CD4-positive, alpha-beta T cell treated with Interferon gamma for 1 hour (primary cell): Measurements from ENCODE around the gene AUH.
"Not testable (repeated sequence)": the region's sequence is repeated elsewhere in the genome, so short reads cannot be mapped to it uniquely, and the experiment has no call there.

Experiments
- DNase-seq: peaks from one replicate; pipeline ENCODE4 v3.0.0-alpha.2; 2020

The AUH gene

DNA sequence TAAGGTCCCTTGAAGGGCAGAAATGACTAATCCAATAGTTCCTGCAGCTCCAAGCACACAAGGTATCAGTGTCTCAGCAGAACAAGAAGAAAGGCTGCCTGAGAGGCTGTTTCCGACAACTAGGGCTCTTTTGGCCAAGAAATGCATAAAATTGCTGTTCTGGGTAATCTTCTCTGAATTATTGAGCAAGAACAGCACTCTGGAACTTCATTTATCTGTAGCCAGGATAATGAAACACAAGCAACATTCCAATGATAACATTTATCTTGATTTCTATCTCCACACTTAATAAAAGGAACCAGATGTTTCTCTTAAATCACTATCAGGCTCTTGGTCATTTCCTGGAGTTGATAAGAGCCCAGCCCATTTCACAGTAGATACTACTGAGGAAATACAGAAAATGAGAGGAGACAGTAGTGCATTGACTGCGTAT, 17.0 kb upstream of the AUH start:
- no peak for DNase-seq

DNA sequence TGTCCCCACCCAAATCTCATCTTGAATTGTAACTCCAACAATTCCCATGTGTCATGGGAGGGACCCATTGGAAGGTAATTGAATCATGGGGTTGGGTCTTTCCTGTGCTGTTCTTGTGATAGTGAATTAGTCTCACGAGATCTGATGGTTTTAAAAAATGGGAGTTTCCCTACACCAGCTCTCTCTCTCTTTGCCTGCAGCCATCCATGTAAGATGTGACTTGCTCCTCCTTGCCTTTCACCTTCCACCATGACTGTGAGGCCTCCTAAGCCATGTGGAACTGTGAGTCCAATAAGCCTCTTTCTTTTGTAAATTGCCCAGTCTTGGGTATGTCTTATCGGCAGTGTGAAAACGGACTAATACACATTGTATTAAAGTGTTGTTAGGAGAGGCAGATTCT, 16.3 kb upstream of the AUH start:
- not testable (repeated sequence) for DNase-seq

DNA sequence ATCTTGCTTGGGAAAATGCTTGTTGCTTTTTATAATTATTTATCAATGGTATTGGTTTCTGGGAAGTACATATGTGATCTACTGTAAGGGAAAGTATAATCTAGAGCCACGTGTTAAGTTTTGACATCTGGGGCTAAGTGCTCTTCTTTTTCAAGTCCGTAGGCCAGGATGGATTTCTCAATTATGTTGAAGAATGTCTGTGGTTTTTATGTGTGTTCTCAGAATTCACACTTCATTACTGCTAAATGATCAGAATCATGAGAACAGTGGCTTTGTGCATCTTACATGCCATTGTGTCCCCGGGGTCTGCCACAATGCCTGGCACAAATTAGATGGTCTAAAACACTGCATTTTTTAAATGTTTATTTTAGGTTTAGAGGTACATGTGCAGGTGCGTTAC, 14.5 kb upstream of the AUH start:
- DNase-seq, result no peak

DNA sequence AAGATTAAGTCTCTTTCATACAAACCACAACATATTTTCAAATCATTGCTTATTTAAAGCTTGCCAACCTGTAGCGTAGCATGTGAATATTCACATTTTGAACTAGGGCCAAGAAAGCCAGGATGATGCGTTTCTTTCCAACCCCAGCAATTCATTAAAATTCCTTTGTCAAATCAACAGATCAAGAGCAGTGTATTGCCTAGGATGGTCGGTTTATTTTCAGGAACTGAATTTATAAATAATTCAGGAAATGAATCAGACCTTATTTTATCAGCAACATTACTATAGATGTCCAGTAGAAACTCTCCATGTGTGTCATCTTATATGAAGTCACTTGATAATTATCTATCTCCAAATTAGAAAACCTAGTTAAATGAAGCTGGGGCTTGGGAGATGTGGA, 13.2 kb upstream of the AUH start:
- no peak for DNase-seq

DNA sequence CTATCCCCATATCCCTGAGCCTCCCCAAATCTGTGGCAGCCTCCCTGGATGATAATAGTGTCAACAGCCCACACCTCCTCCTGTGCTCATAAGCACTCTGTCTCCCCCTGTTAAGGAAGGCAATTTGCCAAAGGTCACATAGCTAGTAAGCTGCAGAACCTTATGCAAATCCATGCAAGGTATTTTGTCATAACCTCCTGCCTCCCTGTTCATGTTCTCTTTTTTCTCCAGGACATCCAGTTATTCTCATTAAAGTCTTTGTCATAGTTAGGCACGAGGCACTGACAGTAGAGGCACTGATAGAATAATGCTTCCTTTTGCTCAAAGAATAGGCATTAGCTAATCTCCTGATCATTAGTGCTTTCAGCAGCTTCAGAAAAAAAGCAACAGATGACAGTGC, 10.2 kb upstream of the AUH start:
- DNase-seq, result no peak

DNA sequence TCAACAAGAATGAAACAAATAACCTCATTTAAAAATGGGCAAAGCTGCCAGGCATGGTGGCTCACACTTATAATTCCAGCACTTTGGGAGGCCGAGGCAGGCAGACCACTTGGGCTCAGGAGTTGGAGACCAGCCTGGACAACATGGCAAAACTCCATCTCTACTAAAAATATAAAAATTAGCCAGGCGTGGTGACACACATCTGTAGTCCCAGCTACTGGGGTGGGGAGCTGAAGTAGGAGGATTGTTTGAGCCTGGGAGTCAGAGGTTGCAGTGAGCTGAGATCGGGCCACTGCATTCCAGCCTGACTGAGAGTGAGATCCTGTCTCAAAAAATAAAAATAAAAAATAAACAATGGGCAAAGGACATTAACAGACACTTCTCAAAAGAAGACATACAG, 8.3 kb upstream of the AUH start:
- not testable (repeated sequence) for DNase-seq

DNA sequence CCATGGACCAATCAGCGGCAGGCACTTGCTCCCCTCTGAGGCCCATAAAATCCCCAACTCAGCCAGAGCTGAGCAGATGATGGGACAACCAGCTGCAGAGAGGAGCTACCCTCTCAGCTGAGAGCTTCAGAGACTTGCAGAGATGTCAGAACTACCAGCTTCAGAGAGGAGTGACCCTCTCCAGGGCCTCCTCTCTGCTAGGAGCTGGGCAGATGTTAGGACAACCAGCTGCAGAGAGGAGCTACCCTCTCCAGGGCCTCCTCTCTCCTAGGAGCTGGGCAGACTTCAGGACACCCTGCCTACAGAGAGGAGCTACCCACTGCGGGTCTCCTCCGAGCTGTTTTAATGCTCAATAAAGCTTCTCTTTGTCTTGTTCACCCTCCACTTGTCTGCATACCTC, 3.0 kb upstream of the AUH start:
- no peak for DNase-seq

DNA sequence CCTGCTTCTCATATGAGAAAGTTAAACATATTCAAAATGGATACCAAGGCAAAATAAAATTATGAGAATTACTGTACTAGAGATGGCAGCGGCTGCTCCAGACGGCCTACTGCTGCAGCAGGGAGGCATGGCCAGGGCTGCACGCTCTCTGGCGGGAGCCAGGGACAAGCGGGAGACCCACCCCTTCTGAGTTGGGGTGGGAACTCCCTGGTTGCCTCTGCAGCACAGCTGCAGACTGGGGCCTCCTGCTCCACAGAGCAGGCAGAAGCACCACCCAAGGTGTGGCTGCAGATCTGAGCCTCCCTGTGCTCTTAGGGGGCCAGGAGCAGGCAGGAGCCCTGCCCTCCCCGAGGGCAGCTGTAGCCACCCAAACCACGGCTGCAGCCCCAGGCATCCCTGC, 2.3 kb upstream of the AUH start:
- DNase-seq, result no peak

DNA sequence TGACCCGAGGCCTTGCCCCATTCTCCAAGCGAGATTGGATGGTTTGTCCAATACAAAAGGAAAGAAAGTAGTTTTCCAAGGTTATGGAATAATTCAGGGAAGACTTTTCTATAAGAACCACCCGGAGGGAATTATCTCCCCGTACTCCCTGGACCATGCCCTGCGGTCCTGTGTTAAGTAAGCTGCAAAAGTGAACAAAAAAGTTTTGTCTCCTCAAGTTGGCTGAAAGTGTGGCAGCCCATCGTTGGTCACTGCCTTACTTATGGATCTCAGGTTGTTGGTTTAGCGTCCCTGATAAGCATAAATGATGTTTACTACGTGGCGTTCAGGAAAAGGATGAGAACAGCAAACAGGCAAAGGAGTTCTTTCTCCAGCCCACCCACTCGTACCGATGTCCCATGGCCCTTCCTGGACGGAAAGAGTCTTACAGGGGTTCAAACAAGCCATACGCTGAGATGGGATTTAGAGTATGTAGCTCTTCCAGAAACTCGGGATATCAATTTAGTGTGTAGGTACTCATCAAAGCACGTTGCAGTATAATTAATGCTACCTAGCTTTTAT, 413 bp upstream of the AUH start:
- no peak for DNase-seq

DNA sequence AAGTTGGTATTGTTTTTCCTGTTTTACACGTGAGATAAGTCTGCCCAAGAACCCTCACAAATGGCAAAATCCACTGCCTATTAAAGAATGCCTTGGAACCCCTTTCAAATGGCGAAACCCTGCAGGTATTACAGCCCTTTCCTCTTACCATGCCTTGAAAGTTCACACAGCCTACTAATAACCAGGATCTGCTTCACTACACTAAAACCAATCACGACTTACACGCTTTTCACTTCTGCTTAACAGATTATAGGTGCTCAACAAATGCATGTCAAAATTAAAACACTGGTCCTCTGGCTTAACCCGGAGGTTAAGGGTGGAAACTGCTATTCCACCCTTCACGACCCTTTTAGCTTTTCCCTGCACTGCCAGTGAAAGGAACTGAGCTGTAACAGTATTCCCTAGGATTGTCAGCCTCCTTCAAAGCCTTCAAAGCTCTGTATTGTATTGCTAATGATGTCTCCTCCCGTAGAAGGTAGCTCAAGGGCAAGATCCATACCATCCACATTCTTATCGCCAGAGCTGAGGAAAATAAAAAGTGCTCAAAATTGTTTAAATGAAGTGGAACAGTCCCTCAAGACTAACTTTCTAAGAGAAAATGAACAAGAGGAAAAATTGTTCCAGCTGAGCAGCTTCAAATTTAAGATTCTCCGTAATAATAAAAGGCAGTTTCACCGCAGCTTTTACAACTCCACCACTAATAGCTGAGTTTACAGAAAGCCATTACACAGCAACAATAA, 997 bp downstream of the AUH start:
- DNase-seq, result no peak

DNA sequence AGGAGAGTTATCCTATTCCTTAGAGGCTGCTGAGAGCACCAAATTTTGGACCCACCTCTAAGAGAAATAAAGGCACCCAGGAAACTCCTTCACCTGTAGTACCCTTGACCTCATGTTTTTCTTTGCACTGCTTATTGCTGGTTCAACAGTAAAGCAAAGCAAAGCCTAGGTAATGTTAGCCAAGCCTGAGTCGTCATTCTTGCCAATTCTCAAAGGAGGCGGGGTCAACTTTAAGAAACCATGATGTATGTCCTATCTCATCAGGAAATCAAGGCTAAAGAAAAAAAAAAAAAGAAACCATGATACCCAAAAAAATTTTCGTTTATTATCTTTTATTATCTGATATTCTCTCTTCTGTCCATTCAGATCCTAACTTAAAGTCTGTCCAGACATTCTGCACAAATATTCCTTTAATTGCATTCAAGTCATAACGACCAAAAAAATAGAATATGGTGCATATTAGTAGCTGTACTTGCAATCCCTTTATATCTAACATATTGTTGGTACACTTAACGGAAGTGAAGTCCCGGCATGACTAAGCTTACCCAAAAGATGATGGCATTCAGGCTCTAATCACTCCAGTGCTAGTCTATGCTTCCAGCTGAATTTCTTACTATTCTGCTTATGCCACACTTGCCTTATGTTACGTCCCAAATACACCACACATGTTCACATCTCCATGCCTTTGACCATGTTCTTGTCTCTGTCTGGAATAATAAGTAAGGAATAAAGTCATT, 1.8 kb downstream of the AUH start:
- no peak for DNase-seq

DNA sequence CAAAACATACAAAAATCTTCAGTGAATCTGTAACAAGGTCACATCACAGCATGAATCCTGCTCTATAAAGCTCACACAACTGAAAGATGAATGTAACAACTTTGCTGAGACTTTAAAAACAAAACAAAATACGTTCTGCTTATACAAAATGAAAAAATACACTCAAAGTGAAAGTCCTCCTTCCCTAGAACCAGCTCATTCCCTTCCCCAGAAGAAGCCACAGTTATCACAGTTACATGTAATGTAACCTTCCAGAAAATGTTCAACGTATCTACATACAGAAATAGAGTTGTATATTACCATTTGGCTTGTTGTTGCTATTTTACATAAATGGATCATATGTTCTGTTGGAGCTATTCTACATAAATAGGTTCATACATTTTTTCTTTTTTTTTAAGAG, 2.6 kb downstream of the AUH start:
- DNase-seq, result no peak

DNA sequence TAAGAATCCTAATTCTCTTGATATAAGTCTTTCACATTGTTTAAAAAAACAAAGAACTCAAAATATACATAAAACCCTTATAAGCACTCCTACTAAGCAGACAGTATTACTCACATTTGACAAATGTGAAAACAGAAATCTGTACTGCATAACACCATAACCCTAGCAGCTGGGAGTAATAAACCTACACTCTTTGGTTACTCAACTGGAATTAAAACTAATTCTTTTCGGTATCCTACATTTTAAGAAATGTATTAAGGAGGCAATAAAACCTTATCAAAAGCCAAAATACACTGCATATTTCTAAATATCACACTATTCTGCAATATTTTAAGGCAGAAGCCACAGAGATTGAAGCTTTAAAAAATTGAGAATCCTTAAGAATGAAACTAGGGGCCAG, 6.8 kb downstream of the AUH start:
- DNase-seq, result no peak

DNA sequence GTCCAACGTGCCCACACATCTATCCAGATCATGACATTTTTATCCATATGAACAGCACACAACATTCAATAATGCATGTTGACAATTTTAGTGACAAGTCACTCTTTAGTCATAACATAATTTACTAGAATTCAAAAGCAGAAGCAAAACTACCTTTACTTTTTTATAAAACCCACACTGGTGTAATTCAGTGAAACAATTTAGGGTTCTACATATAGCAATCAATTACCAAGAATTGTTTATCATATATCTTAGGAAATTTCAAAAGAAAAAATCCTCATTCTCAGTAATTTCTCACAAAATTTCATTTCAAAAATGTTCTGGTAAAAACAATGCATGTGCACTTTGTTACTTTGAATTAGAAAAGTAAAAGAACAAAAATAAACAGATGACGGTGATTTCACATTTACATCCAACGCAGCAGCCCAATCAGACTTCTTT, 12.6 kb downstream of the AUH start:
- DNase-seq, result no peak

DNA sequence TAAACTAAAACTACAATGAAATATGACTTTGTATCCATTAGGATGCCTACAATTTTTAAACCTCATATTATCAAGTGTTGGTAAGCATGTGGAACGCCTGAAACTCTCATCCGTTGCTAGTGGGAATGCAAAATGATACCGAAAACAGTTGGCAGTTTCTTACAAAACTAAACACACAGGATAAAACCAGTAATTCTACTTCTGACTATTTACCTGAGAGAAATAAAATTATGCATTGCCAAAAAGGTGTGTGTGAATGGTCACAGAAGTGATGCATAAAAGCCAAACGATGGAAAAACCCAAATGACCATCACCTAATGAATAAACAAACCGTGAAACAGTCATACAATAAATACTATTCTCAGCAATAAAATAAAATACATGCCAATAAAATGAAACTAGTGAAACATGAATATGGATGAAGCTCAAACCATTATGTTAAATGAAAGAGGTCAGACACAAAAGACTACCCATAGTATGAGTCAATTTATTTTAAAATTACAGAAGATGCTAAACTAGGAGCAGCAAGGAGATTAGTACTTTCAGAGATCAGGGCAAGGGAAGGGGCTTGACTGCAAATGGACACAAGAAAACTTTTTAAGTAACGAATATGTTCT, 13.4 kb downstream of the AUH start:
- no peak for DNase-seq

DNA sequence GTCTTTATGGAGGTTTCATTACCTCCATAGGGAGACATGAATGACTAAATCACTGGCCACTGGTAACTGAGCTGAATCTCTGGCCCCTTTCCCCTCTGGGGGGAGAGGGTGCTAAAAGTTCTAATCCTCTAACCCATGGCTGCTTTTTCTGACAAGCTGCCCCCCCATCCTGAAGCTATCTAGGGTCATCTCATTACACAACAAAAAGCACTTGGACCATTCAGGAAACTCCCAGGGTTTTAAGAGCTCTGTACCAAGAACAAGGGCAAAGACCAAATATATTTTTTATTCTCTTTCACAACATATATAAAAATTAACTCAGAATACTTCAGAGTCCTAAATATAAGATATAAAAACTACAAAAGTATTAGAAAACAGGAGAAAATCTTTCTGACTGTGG, 14.3 kb downstream of the AUH start:
- no peak for DNase-seq

DNA sequence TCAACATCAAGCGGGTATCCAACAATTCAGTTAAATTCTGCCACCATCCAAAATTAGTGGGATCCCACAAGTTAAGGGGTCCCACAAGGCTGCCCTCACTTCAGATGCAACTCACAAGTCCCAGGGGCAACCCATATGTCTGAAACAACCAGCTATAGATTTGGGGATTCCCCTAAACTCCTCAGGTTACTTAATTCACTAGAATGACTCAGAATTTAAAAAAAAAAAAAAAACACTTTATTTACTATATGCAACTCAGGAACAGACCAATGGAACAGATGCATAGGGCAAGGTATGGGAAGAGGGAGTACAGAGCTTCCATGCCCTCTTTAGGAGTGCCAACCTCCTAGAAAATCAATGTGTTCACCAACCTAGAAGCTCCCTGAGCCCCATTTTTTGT, 15.1 kb downstream of the AUH start:
- DNase-seq, result no peak

DNA sequence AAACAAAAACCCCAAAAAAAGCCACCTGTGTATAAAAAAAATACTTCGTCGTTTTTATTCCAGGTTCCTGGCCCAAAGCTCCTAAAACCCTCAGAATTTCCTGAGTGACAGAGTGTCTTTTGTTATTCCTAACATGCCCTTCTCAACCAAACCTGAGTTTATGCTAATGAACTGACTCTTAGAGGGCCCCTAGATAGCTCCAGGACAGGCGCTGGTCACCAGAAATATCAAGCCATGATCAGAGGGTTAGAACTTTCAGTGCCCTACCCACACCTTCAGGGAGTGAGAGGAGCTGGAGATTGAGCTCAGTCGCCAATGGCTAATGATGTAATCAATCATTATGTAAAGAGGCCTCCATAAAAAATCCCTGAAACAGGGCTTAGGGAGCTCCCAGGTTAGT, 15.7 kb downstream of the AUH start:
- no peak for DNase-seq

DNA sequence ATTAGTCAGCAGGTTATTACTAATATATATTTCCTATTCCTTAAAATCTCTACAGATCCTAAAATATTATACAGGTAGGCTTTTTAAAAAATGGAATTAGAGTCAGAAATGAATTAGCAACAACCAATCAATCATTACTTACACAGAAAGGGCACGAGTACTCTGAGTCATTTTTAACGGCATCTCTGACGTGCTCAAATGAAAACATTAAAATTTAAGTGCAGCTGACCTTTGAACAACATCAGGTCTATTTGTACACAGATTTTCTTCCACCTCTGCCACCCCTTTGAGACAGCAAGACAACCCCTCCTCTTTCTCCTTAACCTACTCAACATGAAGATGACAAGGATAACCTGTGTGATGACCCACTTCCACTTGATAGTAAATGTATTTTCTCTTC, 19.1 kb downstream of the AUH start:
- no peak for DNase-seq

DNA sequence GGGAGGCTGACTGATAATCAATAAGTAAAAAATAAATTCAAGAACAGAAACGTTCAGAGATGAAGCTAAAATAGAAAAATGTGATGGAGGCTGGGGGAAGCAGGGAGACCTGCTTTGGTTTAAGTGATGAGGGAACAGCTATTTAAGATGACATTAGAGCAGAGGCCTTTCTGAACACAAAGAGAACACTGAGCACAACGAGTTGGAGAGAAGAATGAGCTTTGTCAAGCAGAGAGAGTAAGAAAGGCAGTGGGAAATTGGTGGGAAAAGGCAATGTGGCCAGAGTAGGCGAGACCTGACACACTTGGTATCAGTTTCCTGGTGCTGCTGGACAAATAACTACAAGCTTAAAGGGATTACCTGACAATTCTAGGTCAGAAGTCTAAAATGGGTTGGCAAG, 20.0 kb downstream of the AUH start:
- no peak for DNase-seq

DNA sequence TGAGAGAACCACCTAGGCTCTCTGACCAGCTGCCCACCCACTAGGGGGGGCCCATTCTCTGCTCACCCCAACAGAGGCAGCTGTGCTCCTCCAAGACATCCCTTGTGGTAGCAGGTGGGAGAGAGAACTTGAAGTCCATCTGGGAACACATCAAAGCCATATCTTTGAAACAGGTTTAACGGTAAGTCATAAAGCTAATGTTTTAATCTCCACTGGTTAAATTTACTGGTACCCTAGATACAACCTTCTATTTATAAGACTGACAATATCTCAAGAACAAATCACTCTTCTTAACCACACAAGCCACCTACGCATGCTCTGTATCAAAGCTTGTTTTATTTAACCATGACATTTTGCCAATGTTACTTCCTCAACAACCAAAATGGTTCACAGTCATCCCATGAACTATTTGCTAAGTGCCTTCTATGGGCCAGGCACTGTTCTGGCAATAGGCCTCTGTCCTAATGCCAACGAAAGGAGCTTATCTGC, 20.4 kb downstream of the AUH start:
- DNase-seq, result no peak

DNA sequence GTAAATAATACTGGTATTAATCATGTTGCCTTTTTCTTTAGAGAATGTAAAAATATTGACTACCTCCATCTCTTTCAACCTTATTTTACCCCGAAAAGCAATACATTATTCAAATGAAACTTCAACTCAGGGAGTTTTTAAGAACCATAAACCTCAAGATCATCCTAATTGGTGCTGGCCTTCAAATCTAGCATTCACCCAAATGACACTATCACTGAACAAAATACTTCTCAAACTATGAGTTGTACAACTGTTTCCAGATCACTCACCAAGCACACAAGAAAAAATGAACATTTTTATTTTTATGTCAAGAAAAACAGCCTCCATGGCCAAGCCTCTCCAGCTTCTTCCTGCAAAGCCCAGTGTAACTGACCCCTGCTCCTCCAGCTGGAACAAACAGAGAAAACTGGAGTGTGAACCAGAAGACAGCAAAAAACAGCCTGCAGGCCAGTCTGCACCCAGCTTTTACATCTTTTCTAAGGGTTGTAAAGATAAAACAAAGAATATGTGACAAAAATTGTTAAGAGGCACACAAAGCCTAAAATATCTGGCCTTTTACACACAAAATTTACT, 21.2 kb downstream of the AUH start:
- DNase-seq, result no peak

DNA sequence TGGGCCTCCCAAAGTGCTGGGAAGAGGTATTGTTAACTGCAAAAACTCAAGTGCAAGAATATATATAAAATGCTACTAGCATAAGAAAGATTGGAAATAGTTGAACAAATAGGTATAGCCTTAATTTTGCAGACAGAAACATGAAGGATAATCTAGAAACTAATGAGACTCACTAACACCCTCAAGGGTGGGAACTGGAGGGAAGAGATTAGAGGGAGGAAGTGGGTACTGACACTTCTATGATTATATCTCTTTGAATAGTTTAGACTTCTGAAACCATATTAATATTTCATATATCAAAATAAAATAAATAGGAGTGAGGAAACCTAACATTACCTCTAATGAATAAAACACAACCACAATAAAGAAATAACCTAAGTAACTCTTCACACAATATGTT, 23.0 kb downstream of the AUH start:
- no peak for DNase-seq
